PFSK-1 (cell line): ENCODE measurements around the gene CRIP1.

ENCODE experiments used
- FOXP2 ChIP-seq: optimal IDR thresholded peaks from 2 replicates; pipeline ENCODE3; 2011; ENCODE audit warnings: borderline replicate concordance, control low read depth, inconsistent platforms; ENCODE audit not compliant: insufficient read depth; ENCODE audit errors: extremely low read length, extremely low read depth
- POLR2AphosphoS5 ChIP-seq: IDR thresholded peaks from 2 replicates; pipeline ENCODE4 v1.6.1; 2012; ENCODE audit warnings: low read depth, mild to moderate bottlenecking, control low read depth, low read length, moderate library complexity
- SIN3A ChIP-seq: IDR thresholded peaks from 2 replicates; pipeline ENCODE4 v1.6.1; 2012; ENCODE audit warnings: mild to moderate bottlenecking, low read length, moderate library complexity, borderline replicate concordance; ENCODE audit not compliant: insufficient read depth
- TAF1 ChIP-seq: IDR thresholded peaks from 2 replicates; pipeline ENCODE4 v1.6.1; 2012; ENCODE audit warnings: low read length, control low read depth, borderline replicate concordance; ENCODE audit not compliant: insufficient read depth
- TF ChIP-seq, protein P1 (sequence below), 2 experiments: IDR thresholded peaks; 2 replicates each; pipeline versions ENCODE4 v1.6.1 to v1.8.0; 2011 to 2012; ENCODE audit warnings: low read depth in 2 of 2, low read length in 2 of 2, control low read depth in 1 of 2, inconsistent platforms in 1 of 2, mild to moderate bottlenecking in 1 of 2, moderate library complexity in 1 of 2; ENCODE audit not compliant: insufficient read depth in 1 of 2

DNA sequence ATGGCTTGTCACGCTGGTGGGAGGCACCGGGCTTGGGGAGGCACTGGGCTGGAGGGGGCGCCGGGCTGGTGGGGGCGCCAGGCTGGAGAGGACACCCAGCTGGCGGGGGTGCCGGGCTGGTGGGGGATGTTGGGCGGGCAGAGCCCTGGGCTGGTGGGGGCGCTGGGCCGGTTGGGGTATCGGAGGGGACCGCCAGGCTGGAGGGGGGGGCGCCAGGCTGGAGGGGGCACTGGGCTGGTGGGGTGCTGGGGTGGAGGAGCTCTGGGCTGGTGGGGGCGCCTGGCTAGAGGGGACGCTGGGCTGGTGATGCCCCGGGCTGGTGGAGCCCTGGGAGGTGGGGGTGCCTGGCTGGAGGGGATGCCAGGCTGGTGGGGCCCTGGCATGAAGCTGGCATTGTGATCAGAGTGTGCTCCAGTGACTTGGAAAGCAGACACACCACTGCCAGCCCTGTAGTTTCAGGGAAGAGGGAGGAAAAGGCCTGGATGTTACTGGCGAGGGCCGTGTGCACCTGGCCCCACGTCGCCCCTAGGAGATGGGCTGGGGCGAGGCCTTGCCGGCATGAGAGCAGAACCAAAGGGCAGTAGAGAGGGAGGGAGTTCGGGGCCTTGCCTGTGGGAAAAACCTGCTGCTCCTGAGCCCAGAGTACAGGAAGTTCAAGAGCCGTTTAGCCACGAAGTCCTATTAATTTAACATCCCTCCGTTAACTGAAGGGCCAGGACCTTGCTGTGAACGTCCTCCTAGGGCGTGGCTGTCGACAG lies 17.4 kb downstream of the CRIP1 start:
- no peak for TF ChIP-seq POLR2AphosphoS5
- TF ChIP-seq, protein P1, sequence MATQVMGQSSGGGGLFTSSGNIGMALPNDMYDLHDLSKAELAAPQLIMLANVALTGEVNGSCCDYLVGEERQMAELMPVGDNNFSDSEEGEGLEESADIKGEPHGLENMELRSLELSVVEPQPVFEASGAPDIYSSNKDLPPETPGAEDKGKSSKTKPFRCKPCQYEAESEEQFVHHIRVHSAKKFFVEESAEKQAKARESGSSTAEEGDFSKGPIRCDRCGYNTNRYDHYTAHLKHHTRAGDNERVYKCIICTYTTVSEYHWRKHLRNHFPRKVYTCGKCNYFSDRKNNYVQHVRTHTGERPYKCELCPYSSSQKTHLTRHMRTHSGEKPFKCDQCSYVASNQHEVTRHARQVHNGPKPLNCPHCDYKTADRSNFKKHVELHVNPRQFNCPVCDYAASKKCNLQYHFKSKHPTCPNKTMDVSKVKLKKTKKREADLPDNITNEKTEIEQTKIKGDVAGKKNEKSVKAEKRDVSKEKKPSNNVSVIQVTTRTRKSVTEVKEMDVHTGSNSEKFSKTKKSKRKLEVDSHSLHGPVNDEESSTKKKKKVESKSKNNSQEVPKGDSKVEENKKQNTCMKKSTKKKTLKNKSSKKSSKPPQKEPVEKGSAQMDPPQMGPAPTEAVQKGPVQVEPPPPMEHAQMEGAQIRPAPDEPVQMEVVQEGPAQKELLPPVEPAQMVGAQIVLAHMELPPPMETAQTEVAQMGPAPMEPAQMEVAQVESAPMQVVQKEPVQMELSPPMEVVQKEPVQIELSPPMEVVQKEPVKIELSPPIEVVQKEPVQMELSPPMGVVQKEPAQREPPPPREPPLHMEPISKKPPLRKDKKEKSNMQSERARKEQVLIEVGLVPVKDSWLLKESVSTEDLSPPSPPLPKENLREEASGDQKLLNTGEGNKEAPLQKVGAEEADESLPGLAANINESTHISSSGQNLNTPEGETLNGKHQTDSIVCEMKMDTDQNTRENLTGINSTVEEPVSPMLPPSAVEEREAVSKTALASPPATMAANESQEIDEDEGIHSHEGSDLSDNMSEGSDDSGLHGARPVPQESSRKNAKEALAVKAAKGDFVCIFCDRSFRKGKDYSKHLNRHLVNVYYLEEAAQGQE (IDR thresholded peaks at IDR 0.05; ENCODE audit: insufficient read depth in 1 of 2, low read depth in 2 of 2, low read length in 2 of 2): no peak
- no peak for TF ChIP-seq TAF1
- no peak for TF ChIP-seq SIN3A
- no peak for TF ChIP-seq FOXP2
